ENCODE measurements around the gene TMEM186.

DNA sequence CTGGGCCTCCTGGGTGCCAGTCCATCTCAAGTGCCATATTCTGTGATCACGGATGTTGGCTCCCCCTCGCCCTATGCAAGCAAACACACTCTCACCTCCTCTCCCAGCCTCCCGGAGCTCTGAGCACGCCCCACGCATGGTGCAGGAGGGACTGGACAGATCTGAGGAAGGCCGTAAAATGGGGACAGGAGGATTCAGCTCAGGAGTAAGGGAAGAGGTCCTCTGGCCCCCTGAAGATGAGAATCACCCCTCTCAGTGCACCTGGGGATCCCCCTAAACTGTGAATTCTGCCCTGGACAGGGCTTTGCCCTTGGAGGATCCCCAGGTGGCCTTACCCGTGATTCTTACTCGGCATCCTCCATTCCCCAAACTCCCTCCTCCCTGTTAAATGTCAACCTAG, 15.6 kb downstream of the TMEM186 start:
- TF ChIP-seq EZH2 (IDR thresholded peaks at IDR 0.05; ENCODE audit: insufficient read depth, poor library complexity, severe bottlenecking) (no peak), EZH2phosphoT487 (IDR thresholded peaks at IDR 0.05; ENCODE audit: insufficient read depth, low read depth) (no peak)

All from GM23248 (cell line).